GM21423 (cell line): ENCODE results near the gene TMEM131.
"Not testable (repeated sequence)": the region's sequence is repeated elsewhere in the genome, so short reads cannot be mapped to it uniquely, and the experiment has no call there.

Experiments
- ATAC-seq: cut with Tn5 transposase; IDR thresholded peaks from one replicate; pipeline ENCODE4 v1.9.1; 2021; ENCODE audit warnings: mild to moderate bottlenecking, moderate library complexity; ENCODE audit not compliant: unreplicated experiment

The TMEM131 gene

DNA sequence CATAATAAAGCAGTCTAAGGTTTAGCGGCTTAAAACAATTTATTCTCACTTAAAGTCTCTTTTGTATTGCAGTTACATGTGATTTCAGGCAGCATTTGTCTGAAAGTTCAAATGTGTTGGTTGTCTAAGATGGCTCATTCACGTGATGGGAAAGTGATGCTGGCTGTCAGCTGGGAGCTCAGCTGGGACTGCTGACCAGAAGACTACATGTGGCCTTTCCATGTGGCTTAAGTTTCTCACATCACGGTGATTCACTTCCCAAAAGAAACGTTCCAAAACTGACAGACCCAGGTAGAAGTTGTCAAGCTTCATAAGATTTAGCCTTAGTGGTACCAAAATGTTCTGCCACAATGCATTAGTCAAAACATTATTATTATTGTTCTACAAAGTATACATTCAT lies 76.9 kb downstream of the TMEM131 start:
- ATAC-seq = no peak

- not testable (repeated sequence) for ATAC-seq
Measured at GRCh38 chr2:97917668-97918067, 78.1 kb downstream of the TMEM131 start.

DNA sequence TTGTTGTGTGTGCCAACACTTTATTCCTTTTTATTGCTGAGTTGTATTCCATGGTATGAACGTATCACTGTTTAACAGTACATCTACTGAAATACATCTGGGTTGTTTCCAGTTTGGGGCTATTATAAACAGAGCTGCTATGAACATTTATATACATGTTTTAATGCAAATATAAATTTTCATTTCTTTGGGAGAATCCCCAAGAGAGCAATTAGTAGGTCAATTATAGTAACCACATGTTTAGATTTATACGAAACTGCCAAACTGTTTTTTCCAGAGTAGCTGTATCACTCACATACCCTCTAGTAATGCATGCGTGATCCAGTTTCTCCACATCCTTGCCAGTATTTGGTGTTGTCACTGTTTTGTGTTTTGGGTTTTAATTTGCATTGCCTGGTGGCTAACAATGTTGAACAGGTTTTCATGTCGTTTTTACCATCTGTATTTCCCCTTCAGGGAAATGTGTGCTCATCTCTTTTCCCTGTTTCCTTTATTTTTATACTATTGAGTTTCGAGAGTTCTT lies 81.0 kb downstream of the TMEM131 start:
- no peak for ATAC-seq

DNA sequence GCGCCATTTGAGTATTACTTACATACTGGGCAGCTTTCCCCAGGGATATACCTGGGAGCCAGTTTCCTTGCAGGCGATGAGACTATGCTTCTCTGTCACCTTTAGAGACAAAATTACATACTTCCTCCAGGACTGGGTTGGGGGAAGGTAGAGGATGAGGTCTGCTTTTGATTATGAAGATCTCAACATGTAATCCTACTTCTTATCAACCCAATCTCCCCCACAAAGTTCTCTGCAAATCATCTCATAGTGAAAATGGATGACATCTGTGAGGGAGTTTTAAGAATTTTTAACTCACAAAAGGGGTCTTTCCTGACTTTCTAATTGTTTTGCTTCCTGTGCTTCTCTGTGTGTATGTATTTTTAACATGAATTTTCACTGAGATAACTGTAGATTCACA lies 81.9 kb downstream of the TMEM131 start:
- ATAC-seq = no peak

DNA sequence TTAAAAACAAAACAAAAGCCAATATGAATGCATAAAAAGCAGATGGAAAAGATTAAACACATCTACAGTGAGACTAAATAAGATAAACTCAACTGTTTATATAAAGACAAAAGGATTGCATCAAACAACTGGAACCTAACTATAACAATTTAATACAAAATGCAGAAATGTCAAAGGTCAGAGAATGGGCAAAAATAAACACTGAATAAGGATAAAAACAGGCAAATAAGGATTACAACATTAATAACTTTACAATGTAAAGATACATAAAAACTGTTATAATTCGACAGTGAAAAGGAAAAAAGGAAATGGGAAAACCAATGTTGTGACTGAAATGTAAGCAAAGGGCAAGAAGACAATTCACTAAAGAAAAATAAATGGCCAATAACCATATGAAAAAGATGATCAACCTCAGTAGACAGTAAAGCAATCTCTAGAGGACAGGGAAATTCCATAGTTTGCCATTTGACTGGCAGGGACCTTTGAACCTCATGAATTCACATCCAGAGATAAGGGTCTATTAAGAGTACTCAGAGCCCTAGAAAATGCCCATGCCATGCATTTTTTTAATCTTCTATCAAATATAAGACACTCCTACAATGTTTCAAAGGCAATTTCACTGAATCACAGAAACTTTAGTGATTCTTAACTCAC lies 83.7 kb downstream of the TMEM131 start:
- no peak for ATAC-seq

DNA sequence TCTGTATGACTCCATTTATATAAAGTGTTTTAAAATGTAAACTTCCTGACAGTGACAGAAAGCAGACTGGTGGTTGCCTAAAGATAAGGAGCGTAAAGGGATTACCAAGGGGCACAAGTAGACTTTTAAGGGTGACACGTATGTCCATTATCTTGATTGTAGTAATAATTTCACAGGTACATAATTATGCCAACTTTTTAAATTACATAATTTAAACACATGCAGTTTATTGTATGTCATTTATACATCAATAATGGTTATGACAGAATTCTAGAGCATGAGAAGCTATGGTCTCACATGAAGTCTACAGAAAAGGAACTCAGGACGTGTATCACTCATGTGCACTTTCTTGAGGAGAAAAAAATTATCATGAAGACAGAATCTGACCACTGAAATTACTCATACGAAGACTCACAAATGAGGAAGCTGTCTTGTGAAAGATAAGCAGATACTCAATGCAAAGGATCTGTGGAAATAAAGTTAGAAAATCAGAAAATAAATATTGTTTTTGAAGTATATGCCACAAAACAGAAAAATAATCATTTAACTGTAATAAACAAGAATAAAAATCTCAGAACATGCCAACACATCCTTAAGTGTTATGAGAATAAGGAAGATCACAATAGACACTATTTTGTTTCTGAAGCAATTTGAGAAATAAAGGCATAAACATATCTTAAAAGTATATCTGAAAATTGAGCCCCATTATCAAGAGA lies 84.4 kb downstream of the TMEM131 start:
- ATAC-seq = peak; percentile 64

DNA sequence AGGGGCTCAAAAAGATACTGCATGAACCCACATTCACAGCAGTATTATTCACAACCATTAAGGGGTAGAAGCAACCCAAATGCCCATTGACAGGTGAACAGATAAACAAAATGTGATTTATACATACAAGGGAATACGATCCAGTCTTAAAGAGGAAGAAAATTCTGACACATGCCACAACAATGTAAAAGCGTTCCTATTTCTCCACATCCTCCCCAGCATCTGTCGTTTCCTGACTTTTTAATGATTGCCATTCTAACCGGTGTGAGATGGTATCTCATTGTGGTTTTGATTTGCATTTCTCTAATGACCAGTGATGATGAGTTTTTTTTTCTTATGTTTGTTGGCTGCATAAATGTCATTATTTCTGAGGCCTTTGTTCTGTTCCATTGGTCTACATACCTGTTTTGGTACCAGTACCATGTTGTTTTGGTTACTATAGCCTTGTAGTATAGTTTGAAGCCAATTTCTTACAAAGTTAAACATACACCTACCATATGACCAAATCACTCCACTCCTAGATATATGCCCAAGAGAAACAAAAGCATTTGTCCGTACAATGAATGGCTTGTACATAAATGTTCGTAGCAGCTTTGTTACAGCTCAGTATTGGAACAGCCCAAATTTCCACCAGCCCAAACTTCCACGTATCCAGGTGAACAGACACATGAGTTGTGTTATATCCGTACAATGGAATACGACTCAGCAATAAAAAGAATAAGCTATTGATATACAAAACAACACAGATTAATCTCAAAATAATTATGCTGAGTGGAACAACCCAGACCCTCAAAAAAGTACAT lies 85.1 kb downstream of the TMEM131 start:
- no peak for ATAC-seq

DNA sequence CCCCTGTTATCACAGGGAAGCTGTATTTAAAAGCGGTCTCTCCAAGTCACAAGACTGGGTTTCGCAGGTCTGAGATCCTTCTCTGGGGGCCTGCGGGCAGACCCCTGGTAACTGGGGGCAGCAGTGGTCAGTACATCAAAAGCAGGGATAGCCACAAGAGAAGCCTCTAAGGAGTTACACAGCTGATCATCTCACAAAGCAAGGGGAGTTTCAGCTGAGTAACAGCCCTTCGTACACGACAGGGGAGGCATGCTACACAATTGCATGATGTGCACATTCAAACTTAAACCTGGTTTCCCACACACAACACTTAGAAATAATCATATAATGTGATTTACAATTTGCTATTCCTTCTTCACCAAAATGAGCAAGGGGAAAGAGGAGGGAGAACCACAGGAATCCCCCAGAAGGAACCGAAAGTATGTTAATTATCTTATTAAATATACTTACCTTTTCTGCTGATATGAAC lies 87.5 kb downstream of the TMEM131 start:
- no peak for ATAC-seq

- no peak for ATAC-seq
Measured at GRCh38 chr2:97907369-97908100, 88.2 kb downstream of the TMEM131 start.

DNA sequence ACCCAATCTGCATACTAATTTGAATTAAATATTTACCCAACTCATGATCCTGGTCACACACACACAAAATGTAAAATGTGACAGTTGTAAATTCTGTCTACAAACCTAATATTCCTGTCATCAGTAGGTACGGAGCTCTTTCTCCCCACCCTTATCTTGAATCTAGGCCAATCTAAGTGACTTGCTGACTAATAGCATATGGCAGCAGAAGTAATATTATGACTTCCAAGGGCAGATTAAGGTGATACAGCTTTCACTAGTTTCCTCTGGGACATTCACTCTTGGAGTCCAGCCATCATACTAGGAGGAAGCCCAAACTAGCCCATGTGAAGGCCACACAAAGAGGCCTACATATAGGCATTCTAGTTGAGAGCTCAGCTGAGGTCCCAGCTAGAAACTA lies 89.4 kb downstream of the TMEM131 start:
- no peak for ATAC-seq

GRCh38 chr2:97905294-97905693 lies 90.5 kb downstream of the TMEM131 start:
- no peak for ATAC-seq

- ATAC-seq = no peak
Measured at GRCh38 chr2:97901862-97902261, 93.9 kb downstream of the TMEM131 start.

DNA sequence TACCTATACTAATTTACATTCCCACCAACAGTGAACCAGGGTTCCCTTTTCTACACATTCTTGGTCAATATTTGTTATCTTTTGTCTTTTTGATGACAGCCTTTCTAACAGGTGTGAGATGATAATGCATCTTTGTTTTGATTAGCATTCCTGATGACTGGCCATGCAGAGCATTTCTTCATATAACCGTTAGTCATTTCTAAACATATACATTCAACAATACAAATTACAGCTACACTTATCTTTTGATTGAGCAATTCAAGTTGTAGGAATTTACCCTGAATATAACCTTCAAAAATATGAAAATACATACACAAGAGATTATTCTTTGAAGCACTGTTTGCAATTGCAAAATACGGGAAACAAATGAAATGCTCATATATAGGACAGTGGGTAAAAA lies 94.9 kb downstream of the TMEM131 start:
- no peak for ATAC-seq

GRCh38 chr2:97893042-97893441 lies 102.7 kb downstream of the TMEM131 start:
- not testable (repeated sequence) for ATAC-seq

GRCh38 chr2:97891611-97892010 lies 104.1 kb downstream of the TMEM131 start:
- ATAC-seq = no peak

DNA sequence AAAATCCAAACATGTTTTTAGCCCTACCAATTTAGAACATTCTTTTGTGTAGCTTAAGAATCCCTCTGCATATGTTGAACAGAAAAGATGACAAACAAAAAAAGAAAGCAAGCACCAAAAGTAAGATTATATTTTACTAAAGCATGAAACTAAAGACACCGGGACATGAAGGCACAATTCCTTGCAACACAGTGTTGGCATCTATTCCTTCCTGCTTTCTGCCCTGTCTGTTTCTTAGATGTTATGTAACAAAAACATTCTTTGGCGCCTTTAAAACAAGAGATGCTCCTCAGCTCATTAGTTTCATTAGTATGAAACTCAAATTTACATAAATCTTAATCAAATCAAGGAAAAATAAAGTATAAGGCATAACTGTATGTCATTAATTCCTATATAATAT lies 106.6 kb downstream of the TMEM131 start:
- ATAC-seq = no peak

- no peak for ATAC-seq
Measured at GRCh38 chr2:97885841-97886240, 109.9 kb downstream of the TMEM131 start.

DNA sequence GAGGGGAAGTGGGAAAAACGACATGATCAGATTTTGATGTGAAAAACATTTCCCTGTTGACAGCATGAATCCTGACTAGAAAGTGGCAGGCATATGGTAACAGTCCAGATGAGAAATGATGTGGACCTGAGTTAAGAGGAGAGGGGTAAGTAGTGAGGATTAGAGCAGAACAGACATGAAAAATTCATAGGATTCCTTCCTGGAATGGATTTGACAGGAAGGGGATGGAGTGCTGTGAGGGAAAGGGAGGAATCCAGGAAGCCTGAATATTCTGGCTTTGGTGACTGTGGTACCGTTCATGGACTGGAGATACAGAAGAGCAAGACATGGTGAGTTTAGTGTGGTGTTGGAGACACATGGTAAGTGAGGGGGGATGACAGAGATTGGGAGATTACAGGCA lies 115.4 kb downstream of the TMEM131 start:
- no peak for ATAC-seq

- ATAC-seq = no peak
Measured at GRCh38 chr2:97878865-97879264, 116.9 kb downstream of the TMEM131 start.

- not testable (repeated sequence) for ATAC-seq
Measured at GRCh38 chr2:97878317-97878716, 117.4 kb downstream of the TMEM131 start.
